22Rv1 (cell line): Measurements from ENCODE around the gene ANKHD1.

ENCODE experiments used
- CTCF ChIP-seq: fragments of 450-650 bp; IDR thresholded peaks from 2 replicates; pipeline ENCODE4 v1.5.1; 2017; ENCODE audit warnings: mild to moderate bottlenecking
- ZFX ChIP-seq: fragments of 450-650 bp; IDR thresholded peaks from 2 replicates; pipeline ENCODE4 v1.6.1; 2017; ENCODE audit warnings: antibody characterized with exemption, borderline replicate concordance

GRCh38 chr5:140358738-140359310 lies 42.8 kb upstream of the ANKHD1 start:
- TF ChIP-seq CTCF (peak; percentile 57), ZFX (no peak)
